ENCODE data around the gene RAB37.
A peak's percentile ranks its signal among the peaks of the same experiment; 100 is the strongest.

Gene RAB37

DNA sequence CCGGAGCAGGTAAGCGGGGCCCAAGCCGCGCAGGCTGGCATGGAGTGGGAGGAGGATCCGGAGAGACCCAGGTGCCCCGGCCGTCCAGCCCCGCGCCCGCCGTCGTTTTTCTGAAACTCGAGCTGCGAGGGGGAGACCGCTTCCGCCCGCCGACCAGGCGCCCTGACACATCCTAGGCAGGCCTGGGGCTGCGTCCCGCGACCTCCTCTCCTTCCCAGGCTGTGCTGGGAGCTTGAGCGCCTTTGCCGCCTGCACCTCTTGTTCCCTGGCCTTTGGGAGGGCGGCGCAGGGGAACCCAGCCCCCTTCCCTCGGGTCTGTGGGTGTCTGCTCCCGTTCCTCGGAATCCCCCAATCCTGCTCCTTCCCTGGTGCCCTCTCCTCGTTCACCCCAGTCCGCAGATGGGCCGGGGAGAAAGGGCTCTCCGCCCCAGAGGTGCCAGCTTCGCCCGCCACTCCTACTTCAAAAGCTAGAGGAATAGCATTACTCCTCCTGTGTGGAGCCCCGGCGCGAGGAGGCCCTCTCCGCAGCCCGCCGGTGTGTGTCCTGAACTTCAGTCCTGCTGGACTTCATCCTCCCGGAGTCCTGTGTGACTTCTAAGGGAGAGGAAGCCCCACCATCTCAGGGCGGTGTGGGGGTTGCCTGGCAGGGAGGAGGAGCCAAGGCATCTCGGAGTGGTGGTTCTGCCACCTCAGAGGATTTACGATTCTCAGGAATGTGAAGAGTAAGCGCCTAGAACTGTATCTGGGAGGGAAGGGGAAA, 12.4 kb downstream of the RAB37 start:
- H3K36me3 ChIP-seq, result peaks cover 0 to 66% (median 23%) of the 10 kb centered on the region in 11 experiments; a peak in 14 of 22 replicates
- peaks cover 0 to 51% (median 32%) of the 10 kb centered on the region in 11 experiments; a peak in 13 of 22 replicates for H3K27me3 ChIP-seq
- peak overlapping the region; percentile 75 to 96 (median 86); a peak in 21 of 22 replicates for H3K27ac ChIP-seq
- no peak for TF ChIP-seq Cebpa-rat (IDR thresholded peaks at IDR 0.05)
- peak overlapping the region; percentile 93 to 100 (median 99) for H3K4me2 ChIP-seq
- peaks cover 70 to 85% (median 82%) of the 10 kb centered on the region in 10 experiments for H3K4me1 ChIP-seq
- H4K20me1 ChIP-seq, result peaks cover 59 to 74% (median 60%) of the 10 kb centered on the region in 11 experiments
- H3K4me3 ChIP-seq, result peak overlapping the region; percentile 87 to 100 (median 90)
- no peaks in the 10 kb centered on the region for H3K9me3 ChIP-seq (replicated peaks in 1 of 11)
- peak overlapping the region; percentile 88 to 98 (median 93) for H3K9ac ChIP-seq

DNA sequence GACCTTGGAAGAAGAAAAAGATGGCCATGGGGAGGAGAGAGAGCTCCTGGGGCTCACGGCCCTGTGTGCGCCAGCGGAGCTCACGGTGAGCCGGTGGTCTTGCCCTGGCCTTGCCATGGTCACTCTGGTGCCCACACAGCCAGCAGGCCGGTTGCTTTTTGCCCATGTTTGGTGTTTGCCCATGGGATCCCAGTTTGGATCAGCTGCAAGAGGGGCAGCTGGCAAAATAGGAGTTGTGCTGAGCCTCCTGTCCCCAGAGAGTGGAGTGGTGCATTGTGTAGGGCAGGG, 12.9 kb downstream of the RAB37 start:
- peak overlapping the region; percentile 93 to 100 (median 99) for H3K4me2 ChIP-seq
- H3K9me3 ChIP-seq (replicated peaks in 1 of 11), result no peaks in the 10 kb centered on the region
- H3K36me3 ChIP-seq, result peaks cover 0 to 67% (median 28%) of the 10 kb centered on the region in 11 experiments; a peak in 14 of 22 replicates
- peak overlapping the region; percentile 88 to 98 (median 93) for H3K9ac ChIP-seq
- peaks cover 64 to 78% (median 65%) of the 10 kb centered on the region in 11 experiments for H4K20me1 ChIP-seq
- peak overlapping the region; percentile 75 to 96 (median 86); a peak in 19 of 22 replicates for H3K27ac ChIP-seq
- no peak for TF ChIP-seq Cebpa-rat (IDR thresholded peaks at IDR 0.05)
- H3K27me3 ChIP-seq, result peaks cover 0 to 47% (median 29%) of the 10 kb centered on the region in 11 experiments; a peak in 13 of 22 replicates
- H3K4me3 ChIP-seq, result peak overlapping the region; percentile 87 to 100 (median 90)
- peaks cover 70 to 85% (median 82%) of the 10 kb centered on the region in 10 experiments for H3K4me1 ChIP-seq

DNA sequence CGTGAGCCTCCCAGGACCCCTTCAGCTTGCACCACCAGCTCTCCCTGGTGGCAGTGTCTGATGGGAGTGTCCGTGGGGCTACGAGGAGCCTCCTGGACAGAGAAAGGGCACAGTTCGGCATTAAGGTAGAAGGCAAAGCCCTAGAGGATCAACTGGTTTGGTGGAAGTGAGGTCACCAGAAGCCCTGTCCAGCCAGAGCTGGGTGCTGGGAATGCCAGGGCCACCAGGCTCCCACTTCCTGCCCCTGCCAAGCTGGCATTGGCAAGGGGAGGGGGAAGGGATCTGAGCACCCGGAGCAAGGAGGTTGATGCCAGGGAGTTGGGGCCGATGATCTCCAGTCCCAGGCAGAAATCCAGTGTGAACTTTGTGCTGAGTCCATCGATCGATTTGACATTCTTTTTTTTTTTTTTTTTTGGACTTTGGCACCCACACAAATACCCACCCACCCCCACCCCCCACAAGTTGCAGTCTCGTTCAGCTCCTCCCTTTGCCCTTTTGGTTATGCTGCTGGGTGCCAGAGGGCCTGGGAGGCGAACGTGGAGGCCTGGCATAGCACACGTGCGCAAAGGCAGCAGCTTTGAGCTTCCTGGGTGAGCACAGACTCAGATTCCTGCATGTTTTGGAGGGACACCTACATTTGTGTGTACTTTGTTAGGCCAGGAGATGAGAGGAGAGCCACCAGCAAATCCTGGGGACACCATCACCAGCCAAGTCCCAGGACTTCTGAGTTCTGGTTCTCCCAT, 13.4 kb downstream of the RAB37 start:
- H3K9ac ChIP-seq, result peak overlapping the region; percentile 88 to 98 (median 93)
- peaks cover 70 to 85% (median 82%) of the 10 kb centered on the region in 10 experiments for H3K4me1 ChIP-seq
- no peaks in the 10 kb centered on the region for H3K9me3 ChIP-seq (replicated peaks in 1 of 11)
- H3K4me3 ChIP-seq, result peak overlapping the region; percentile 87 to 100 (median 90)
- H3K36me3 ChIP-seq, result peaks cover 0 to 67% (median 30%) of the 10 kb centered on the region in 11 experiments; a peak in 14 of 22 replicates
- H3K27ac ChIP-seq, result peak overlapping the region; percentile 75 to 96 (median 86); a peak in 16 of 22 replicates
- TF ChIP-seq Cebpa-rat (IDR thresholded peaks at IDR 0.05), result no peak
- peaks cover 0 to 42% (median 24%) of the 10 kb centered on the region in 11 experiments; a peak in 13 of 22 replicates for H3K27me3 ChIP-seq
- H4K20me1 ChIP-seq, result peaks cover 69 to 78% (median 70%) of the 10 kb centered on the region in 11 experiments
- peak overlapping the region; percentile 93 to 100 (median 99) for H3K4me2 ChIP-seq

DNA sequence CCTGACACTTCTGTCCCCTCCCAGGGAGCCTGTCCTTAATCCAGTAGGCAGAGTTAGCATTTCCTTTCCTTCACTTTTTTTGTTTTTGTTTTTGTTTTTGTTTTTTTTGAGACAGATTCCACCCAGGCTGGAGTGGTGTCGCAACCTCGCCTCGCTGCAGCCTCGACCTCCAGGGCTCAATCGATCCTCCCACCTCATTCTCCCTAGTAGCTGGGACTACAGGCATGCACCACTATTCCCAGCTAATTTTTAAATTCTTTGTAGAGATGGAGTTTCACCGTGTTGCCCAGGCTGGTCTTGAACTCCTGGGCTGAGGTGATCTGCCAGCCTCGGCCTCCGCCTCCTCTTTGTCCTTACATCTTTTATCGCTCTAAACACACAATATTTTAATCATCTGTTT, 15.4 kb downstream of the RAB37 start:
- peak overlapping the region; percentile 93 to 100 (median 99); a peak in 19 of 22 replicates for H3K4me2 ChIP-seq
- peak overlapping the region in 3 of 10 experiments; percentile 89 to 100 (median 90); a peak in 4 of 20 replicates for H3K4me3 ChIP-seq
- H3K9ac ChIP-seq, result peak overlapping the region in 5 of 11 experiments; percentile 29 to 98 (median 69); a peak in 5 of 22 replicates
- H3K9me3 ChIP-seq (replicated peaks in 1 of 11), result no peaks in the 10 kb centered on the region
- peaks cover 0 to 29% (median 16%) of the 10 kb centered on the region in 11 experiments; a peak in 10 of 22 replicates for H3K27me3 ChIP-seq
- peaks cover 0 to 71% (median 27%) of the 10 kb centered on the region in 11 experiments; a peak in 14 of 22 replicates for H3K36me3 ChIP-seq
- H4K20me1 ChIP-seq, result peaks cover 88 to 90% (median 90%) of the 10 kb centered on the region in 11 experiments
- TF ChIP-seq Cebpa-rat (IDR thresholded peaks at IDR 0.05), result peak in 3 of 11 experiments; percentile 19 to 62 (median 56); a peak in 2 of 22 replicates
- H3K27ac ChIP-seq, result peak overlapping the region in 3 of 11 experiments; percentile 16 to 38 (median 20); a peak in 3 of 22 replicates
- peaks cover 71 to 89% (median 82%) of the 10 kb centered on the region in 10 experiments for H3K4me1 ChIP-seq

DNA sequence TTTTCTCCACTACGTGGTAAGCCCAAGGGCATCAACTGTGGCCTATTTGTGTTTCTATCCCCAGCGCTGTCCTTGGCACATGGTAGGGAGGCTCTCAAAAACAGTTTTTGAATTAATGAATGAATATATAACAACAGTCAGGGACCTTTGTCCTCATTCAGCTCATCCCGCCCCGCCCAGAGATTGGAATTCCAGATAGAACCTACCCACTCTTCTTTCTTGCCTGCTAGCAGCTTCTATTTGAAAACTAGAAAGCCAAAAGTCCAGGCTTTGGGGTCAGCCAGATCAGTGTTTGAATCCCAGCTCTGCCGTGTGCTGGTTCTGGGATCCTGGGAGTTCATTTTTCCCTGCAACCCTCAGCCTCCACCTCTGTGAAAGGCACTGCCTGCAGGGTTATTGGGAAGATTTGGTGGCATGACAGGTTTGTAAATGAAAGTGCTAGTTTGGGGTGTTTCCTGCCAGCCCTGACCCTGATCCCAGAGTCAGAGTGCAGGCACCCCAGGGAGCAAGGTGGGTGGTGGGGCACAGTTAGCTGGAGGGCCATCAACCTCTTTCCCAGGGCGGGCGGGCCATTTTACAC, 15.9 kb downstream of the RAB37 start:
- peaks cover 71 to 89% (median 82%) of the 10 kb centered on the region in 10 experiments for H3K4me1 ChIP-seq
- H4K20me1 ChIP-seq, result peaks cover 93 to 95% (median 95%) of the 10 kb centered on the region in 11 experiments
- no peak for TF ChIP-seq Cebpa-rat (IDR thresholded peaks at IDR 0.05)
- peak overlapping the region in 8 of 11 experiments; percentile 93 to 100 (median 99); a peak in 15 of 22 replicates for H3K4me2 ChIP-seq
- no peak overlapping the region for H3K27ac ChIP-seq
- peak overlapping the region in 2 of 11 experiments; percentile 3 to 69; a peak in 2 of 22 replicates for H3K9ac ChIP-seq
- peaks cover 0 to 73% (median 27%) of the 10 kb centered on the region in 11 experiments; a peak in 14 of 22 replicates for H3K36me3 ChIP-seq
- H3K4me3 ChIP-seq, result no peak overlapping the region
- H3K27me3 ChIP-seq, result peaks cover 0 to 29% (median 16%) of the 10 kb centered on the region in 11 experiments; a peak in 10 of 22 replicates
- no peaks in the 10 kb centered on the region for H3K9me3 ChIP-seq (replicated peaks in 1 of 11)

DNA sequence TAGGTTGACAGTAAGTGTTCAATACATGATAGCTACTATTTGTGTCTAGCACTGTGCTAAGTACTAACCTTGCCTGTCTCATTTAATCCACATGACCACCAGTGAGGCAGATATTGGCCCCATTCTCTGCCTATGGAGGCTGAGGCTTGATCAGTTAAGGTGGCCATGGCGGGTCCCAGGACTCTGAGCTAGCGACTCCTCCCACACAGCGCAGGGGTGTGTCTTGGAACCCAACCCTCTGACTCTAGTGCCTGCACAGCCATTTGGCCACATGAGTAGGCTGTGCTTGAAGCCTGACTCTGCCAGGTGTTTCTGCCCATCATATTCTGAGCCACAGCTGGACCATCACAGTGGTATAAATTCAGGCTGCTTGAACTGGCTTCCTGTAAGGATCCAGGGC, 17.8 kb downstream of the RAB37 start:
- H4K20me1 ChIP-seq, result peaks cover 98 to 100% (median 100%) of the 10 kb centered on the region in 11 experiments
- H3K9me3 ChIP-seq (replicated peaks in 1 of 11), result no peaks in the 10 kb centered on the region
- H3K4me1 ChIP-seq, result peaks cover 86 to 100% (median 98%) of the 10 kb centered on the region in 10 experiments
- no peak overlapping the region for H3K9ac ChIP-seq
- H3K4me3 ChIP-seq, result no peak overlapping the region
- no peak for TF ChIP-seq Cebpa-rat (IDR thresholded peaks at IDR 0.05)
- no peak overlapping the region for H3K27ac ChIP-seq
- peaks cover 0 to 16% (median 6%) of the 10 kb centered on the region in 11 experiments; a peak in 9 of 22 replicates for H3K27me3 ChIP-seq
- H3K4me2 ChIP-seq, result peak overlapping the region in 10 of 11 experiments; percentile 2 to 100 (median 95); a peak in 18 of 22 replicates
- peaks cover 0 to 70% (median 27%) of the 10 kb centered on the region in 11 experiments; a peak in 14 of 22 replicates for H3K36me3 ChIP-seq

DNA sequence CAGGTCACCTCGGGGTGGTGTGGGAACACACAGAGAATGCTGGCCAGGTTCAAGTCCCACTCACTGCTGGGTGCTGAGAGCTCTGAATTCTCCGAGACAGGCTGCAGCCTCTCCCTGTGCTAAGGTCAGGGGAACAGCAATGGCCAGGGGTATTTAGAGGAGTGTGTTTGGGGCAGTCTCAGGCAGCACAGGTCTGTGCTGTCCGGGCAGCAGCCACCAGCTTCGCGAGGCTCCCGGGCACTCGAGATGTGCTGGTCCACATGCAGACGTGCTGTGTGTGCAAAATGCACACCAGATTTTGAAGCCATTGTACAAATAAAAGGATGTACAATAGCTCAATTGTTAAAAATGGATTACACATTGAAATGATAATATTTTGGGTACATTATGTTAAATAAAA, 18.5 kb downstream of the RAB37 start:
- Histone ChIP-seq H3K4me1 (peaks cover 86 to 100% (median 98%) of the 10 kb centered on the region in 10 experiments), H3K27ac (no peak overlapping the region), H4K20me1 (peaks cover 98 to 100% (median 100%) of the 10 kb centered on the region in 11 experiments), H3K27me3 (peaks cover 0 to 10% (median 0%) of the 10 kb centered on the region in 11 experiments; a peak in 5 of 22 replicates), H3K4me3 (no peak overlapping the region), H3K9me3 (replicated peaks in 1 of 11) (no peaks in the 10 kb centered on the region), H3K9ac (no peak overlapping the region; a peak in 1 of 22 replicates), H3K36me3 (peaks cover 0 to 64% (median 27%) of the 10 kb centered on the region in 11 experiments; a peak in 14 of 22 replicates), H3K4me2 (peak overlapping the region; percentile 2 to 100 (median 96); a peak in 17 of 22 replicates)
- TF ChIP-seq Cebpa-rat (IDR thresholded peaks at IDR 0.05), result no peak

DNA sequence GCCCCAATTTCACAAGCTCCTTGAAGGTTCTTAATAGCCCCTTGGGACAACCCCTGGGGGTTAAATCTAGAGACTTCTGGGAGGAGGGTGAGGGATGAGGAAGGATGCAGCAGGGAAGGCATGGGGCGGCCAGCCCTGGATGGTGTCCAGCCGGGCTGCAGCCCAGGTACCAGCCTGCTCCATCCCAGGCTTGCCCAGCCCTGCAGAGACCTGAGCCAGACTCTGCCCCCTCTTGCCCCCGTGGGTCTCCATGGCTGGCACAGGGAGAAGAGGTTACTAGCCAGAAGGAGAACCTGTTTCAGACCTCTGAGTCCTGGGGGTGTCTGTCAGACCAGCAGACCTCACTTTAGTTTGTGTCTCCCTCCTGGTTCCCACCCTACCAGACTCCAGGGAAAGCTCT, 19.8 kb downstream of the RAB37 start:
- peak overlapping the region; percentile 88 to 100 (median 96) for H3K4me2 ChIP-seq
- H3K9me3 ChIP-seq (replicated peaks in 1 of 11), result no peaks in the 10 kb centered on the region
- H3K9ac ChIP-seq, result peak overlapping the region in 8 of 11 experiments; percentile 2 to 84 (median 63); a peak in 12 of 22 replicates
- peak overlapping the region in 7 of 11 experiments; percentile 65 to 96 (median 83); a peak in 11 of 22 replicates for H3K27ac ChIP-seq
- peaks cover 99 to 100% (median 100%) of the 10 kb centered on the region in 11 experiments for H4K20me1 ChIP-seq
- H3K27me3 ChIP-seq, result no peaks in the 10 kb centered on the region
- TF ChIP-seq Cebpa-rat (IDR thresholded peaks at IDR 0.05), result no peak
- H3K36me3 ChIP-seq, result peaks cover 0 to 62% (median 28%) of the 10 kb centered on the region in 11 experiments; a peak in 15 of 22 replicates
- H3K4me3 ChIP-seq, result peak overlapping the region in 3 of 10 experiments; percentile 46 to 60 (median 49); a peak in 4 of 20 replicates
- peaks cover 83 to 100% (median 99%) of the 10 kb centered on the region in 10 experiments for H3K4me1 ChIP-seq
